Measurements from ENCODE around the gene SSX4B.
"Not testable (repeated sequence)": the region's sequence is repeated elsewhere in the genome, so short reads cannot be mapped to it uniquely, and the experiment has no call there.

The SSX4B gene, protein sequence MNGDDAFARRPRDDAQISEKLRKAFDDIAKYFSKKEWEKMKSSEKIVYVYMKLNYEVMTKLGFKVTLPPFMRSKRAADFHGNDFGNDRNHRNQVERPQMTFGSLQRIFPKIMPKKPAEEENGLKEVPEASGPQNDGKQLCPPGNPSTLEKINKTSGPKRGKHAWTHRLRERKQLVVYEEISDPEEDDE

DNA sequence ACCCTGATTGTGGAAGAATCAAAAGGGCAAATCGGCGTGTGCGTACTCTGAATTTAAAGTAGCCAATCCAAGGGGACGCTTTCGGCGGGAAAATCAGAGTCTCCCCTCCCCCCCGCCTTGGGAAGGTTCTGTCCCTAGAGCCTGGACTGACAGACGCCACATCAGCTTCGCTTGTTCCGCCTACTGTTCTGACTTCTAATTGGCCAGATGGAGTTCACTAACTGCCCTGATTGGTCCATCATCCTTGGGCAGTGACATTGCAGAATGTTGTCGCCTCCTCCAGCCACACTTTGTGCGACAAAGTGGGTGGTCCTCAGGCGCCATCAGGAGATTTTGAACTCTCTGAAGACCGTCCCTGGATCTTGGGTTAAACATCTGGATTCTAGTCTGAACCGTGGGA is at the start of gene SSX4B:
Gene SSX4B, minus strand, starts transcription at position 101 of the 400 bp plus-strand sequence. CDS start 588 bp downstream, outside the sequence.
- DNase-seq (ENCODE audit: insufficient read length, low spot score); FAIRE-seq: not testable (repeated sequence)

DNA sequence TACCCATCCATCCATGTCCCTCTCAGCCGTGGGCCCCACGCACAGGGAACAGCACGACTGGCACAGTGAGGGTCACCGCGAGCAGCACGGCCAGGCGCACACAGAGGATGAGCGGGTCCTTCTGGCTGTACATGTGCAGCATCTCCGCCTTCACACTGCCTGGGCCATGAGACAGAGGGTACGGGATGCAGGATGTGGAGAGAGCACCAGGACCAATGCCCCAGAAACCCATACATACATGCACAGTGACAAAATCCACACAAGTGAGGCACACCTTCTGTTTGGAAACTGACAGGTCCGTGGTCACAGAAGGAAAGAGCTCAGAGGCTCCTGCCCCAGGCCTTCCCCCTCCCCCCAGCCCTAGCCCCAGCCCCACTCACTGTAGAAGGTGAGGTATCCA is 48.8 kb upstream of the SSX4B start:
- FAIRE-seq (no peak), DNase-seq (ENCODE audit: insufficient read length, low spot score) (no peak)
- TF ChIP-seq POLR2A (IDR thresholded peaks at IDR 0.05; ENCODE audit: low read depth, low read length), result no peak

DNA sequence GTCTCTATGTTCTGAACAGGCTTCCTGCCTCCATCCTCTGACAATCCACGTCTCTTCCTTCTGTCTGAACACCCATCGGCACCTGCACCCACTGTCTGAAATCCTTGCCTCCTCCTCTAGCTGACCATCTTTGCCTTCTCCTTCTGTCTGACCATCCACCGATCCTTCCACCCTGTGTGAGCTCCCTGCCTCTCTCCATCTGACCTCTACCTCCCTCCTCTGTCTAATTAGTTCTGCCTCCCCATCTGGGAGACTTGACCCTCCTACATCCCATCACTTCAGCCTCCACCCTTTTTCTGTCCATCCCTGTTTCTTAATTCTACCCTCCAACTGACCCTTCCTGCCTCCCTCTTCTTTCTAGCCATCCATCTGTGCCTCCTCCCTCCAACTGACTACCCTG is 48.3 kb upstream of the SSX4B start:
- FAIRE-seq, result no peak
- no peak for TF ChIP-seq POLR2A (IDR thresholded peaks at IDR 0.05; ENCODE audit: low read depth, low read length)
- no peak for DNase-seq (ENCODE audit: insufficient read length, low spot score)

DNA sequence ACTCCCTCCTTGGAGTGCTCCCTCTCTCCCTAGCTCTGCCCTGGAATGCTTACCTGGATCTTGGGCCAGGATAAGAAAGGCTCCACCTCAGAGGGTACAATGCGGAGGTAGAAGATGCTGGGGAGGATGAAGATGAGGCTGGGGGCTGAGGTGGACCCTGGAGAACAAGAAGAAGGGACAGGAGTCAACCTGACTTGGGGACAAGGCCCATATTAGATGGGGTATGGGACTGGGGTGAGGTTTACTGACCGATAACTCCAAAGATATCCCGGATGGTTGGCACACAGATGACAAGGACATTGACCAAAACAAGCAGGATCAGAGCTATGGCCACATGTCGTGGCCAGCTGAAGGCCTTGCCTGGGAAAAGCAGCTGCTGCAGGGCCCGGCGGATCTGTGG is 47.7 kb upstream of the SSX4B start:
- DNase-seq (ENCODE audit: insufficient read length, low spot score) (no peak), FAIRE-seq (no peak)
- no peak for TF ChIP-seq POLR2A (IDR thresholded peaks at IDR 0.05; ENCODE audit: low read depth, low read length)

DNA sequence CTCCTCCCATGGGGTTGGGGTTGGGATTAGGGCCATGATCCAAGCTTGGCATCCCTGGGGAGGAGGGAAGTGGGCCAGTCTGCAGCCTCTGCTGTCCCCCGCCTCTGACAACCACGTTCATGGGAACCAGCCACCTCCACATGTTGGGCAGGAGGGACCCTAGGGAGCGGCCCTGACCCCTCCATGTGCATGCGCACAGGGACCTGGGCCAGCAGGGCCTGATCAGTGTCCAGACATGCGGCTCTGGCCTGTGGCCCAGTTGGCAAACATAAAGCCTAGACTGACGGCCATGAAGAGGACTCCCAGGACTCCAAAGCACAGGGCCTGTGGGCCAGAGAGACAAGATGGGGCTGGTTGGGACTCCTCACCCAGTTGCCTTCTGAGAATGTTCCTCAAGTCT is 47.0 kb upstream of the SSX4B start:
- FAIRE-seq (no peak), DNase-seq (ENCODE audit: insufficient read length, low spot score) (no peak)
- TF ChIP-seq POLR2A (IDR thresholded peaks at IDR 0.05; ENCODE audit: low read depth, low read length), result no peak

DNA sequence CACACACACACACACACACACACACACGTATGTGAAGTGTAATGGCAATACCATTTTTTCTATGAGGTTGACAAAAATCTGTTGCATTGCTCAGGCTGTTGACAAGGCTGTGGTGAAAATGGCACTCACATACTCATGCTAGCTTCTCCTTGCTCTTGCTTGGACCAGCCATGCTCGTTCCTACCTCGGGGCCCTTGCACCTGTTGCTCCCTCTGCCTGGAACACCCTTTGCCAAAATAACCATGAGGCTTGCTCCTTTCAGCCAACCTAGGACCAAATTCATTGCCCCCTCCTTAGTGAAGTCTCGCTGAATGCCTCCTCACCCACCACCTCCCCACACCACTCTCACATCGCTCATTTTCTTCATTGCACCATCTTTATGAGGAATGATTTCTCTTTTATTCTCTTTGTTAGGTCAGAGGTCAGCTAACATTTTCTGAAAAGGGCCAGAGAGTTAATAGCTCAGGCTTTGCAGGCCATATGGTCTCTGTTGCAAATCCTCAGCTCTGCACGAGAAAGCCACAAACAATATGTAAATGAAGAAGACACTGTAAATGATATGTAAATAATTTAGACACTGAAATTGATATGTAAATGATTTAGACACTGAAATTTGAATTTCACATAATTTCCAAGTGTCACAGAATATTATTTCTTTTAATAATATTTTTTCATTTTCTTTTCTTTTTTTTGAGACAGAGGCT is 45.0 kb upstream of the SSX4B start:
- TF ChIP-seq POLR2A (IDR thresholded peaks at IDR 0.05; ENCODE audit: low read depth, low read length), result no peak
- FAIRE-seq (no peak), DNase-seq (ENCODE audit: insufficient read length, low spot score) (no peak)

DNA sequence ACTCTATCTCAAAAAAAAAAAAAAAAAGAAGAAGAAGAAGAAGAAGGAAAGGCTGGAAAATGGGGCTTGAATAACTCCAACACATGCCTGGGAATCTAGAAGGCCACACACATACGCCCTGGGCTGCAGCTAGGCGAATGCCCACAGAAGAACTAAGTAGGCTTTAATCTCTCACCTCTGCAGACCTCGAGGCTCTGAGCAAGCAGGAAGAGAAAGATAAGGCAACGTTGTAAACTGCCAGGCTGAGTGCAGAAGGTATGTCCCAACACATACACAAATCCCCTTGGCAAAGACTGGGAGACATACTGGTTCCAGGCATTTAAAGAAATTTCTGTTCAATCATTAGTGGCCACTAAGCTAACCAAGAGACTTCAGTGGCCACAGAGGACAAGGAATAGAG is 39.9 kb upstream of the SSX4B start:
- FAIRE-seq, result no peak
- DNase-seq (ENCODE audit: insufficient read length, low spot score), result no peak
- TF ChIP-seq POLR2A (IDR thresholded peaks at IDR 0.05; ENCODE audit: low read depth, low read length), result no peak

DNA sequence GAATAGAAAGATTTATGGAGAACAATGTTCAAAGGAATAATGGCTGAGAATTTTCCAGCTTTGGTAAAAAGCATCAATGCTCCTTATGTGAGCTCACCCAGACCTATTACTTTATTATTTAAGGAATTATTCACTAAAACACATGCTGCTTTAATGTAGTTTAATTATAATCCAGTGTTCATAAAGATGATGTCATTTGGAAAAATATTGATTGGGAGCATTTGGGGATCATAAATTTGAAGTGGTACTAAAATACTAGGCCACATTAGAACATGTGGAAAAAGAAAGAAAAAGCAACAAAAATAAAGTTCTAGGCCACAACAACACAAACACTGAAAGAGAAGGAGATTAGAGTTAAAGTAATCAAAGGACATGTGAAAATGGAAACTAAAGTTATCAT is 38.3 kb upstream of the SSX4B start:
- TF ChIP-seq POLR2A (IDR thresholded peaks at IDR 0.05; ENCODE audit: low read depth, low read length), result no peak
- FAIRE-seq, result no peak

DNA sequence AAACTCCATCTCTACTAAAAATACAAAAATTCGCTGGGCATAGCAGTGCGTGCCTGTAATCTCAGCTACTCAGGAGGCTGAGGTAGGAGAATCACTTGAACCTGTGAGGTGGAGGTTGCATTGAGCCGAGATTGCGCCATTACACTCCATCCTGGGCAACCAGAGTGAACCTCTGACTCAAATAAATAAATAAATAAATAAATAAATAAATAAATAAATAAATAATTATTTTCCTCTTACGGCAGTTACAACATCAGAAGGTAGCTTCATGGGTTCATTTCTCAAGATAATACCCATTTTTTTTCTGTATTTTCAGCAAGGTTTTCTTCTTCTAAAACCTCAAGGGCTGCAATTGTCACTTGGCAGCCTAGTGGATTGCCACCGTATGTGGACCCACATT is 35.4 kb upstream of the SSX4B start:
- FAIRE-seq; DNase-seq (ENCODE audit: insufficient read length, low spot score): not testable (repeated sequence)

More for the DNA sequence above, 38.3 kb upstream of the SSX4B start:
- no peak for DNase-seq (ENCODE audit: insufficient read length, low spot score)

DNA sequence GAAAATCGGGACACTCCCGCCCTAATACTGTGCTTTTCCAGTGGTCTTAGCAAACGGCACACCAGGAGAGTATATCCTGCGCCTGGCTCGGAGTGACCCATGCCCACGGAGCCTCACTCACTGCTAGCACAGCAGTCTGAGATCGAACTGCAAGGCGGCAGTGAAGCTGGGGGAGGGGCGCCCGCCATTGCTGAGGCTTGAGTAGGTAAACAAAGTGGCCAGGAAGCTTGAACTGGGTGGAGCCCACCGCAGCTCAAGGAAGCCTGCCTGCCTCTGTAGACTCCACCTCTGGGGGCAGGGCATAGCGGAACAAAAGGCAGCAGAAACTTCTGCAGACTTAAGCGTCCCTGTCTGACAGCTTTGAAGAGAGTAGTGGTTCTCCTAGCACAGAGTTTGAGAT is 22.0 kb upstream of the SSX4B start:
- not testable (repeated sequence) for FAIRE-seq; DNase-seq (ENCODE audit: insufficient read length, low spot score)

DNA sequence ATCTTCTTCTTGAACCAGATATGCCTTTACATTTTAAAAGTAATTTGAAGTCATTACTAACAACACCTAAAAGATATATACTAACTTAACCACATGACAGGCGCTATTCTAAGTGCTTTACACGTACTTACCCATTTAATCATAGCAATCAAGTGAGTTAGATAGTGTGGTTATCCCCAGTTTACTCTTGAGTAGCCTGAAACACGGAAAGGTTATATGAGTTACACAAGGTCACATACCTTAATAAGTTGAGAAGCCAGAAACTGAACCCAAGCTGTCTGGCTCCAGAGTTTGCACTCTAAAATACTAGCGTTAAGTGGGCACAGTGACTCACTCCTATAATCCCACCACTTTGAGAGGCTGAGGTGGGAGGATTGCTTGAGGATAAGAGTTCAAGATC is 18.4 kb upstream of the SSX4B start:
- DNase-seq (ENCODE audit: insufficient read length, low spot score), result not testable (repeated sequence)

DNA sequence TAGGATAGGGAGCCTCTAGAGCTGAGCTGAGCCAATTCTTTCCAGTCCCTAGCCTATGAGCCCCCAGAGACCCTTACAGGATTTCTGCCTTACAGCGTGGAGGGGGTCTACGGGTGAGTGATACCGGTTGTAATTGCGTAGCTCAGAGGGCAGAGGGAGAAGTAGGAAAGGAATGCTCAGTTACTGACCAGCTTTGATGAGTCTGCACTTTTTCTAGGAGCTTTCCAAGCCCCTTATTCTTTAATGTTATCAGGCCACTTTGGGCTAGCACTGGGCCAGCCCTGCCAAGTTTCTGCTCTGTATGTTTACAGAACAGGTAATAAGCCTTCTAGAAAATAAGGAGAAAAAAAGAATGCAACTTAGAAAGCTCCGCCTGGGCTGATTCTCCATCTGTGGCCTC is 17.8 kb upstream of the SSX4B start:
- FAIRE-seq; DNase-seq (ENCODE audit: insufficient read length, low spot score): not testable (repeated sequence)

More for the DNA sequence above, 18.4 kb upstream of the SSX4B start:
- not testable (repeated sequence) for FAIRE-seq

DNA sequence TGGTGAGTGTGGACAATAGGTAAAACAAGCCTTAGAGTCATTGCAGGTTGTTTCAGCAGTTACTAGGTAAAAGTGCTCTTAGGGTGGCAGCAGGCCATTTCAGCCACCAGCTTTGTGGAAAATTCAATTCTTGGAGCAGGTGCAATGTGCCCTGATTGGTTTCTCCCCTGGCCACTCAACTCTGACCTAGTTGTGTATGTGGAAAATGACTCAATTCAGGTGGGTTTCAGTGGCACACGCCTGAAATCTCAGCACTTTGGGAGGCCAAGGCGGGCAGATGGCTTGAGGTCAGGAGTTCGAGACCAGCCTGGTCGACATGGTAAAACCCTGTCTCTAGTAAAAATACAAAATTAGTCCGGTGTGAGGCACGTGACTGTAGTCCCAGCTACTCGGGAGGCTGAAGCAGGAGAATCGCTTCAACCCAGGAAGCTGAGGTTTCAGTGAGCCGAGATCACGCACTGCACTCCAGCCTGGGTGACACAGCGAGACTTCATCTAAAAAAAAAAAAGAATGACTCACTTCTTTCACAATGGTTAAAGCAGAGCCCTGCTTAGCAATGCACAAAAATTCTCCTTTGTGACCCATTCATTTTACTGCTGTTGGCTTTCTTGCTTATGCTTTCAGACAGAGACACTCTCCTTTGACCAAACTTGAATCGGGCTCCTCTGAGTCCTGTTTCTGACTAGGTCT is 15.4 kb upstream of the SSX4B start:
- FAIRE-seq; DNase-seq (ENCODE audit: insufficient read length, low spot score): not testable (repeated sequence)

DNA sequence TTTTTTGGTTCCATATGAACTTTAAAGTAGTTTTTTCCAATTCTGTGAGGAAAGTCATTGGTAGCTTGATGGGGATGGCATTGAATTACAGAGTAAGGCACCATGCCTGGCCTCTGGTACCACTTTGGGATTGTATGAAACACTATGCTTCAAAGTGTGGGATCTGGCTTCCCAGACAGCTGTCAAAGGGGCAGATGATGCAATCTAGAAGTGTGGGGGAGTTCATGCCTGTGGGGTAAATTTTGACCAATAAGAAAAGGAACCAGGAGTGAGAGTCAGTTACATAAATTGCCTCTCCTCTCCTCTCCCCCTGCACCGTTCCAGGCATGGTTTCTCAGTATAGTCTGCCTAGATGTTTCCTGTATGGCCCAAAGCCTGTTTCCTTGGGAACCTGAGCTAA is 13.9 kb downstream of the SSX4B start:
- not testable (repeated sequence) for DNase-seq (ENCODE audit: insufficient read length, low spot score); FAIRE-seq

DNA sequence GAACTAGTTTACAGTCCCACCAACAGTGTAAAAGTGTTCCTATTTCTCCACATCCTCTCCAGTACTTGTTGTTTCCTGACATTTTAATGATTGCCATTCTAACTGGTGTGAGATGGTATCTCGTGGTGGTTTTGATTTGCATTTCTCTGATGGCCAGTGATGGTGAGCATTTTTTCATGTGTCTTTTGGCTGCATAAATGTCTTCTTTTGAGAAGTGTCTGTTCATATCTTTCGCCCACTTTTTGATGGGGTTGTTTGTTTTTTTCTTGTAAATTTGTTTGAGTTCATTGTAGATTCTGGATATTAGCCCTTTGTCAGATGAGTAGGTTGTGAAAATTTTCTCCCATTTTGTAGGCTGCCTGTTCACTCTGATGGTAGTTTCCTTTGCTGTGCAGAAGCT is 14.8 kb downstream of the SSX4B start:
- not testable (repeated sequence) for DNase-seq (ENCODE audit: insufficient read length, low spot score); FAIRE-seq

DNA sequence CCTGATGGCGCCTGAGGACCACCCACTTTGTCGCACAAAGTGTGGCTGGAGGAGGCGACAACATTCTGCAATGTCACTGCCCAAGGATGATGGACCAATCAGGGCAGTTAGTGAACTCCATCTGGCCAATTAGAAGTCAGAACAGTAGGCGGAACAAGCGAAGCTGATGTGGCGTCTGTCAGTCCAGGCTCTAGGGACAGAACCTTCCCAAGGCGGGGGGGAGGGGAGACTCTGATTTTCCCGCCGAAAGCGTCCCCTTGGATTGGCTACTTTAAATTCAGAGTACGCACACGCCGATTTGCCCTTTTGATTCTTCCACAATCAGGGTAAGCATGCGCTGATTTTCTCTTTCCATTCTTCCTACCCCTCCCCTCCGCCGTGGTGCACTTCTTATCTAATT is 28.5 kb downstream of the SSX4B start, which contains the start of gene SSX4:
Gene SSX4, plus strand, starts transcription at position 301 of the 400 bp plus-strand sequence. CDS start 515 bp downstream, outside the sequence.
- not testable (repeated sequence) for FAIRE-seq; DNase-seq (ENCODE audit: insufficient read length, low spot score)

DNA sequence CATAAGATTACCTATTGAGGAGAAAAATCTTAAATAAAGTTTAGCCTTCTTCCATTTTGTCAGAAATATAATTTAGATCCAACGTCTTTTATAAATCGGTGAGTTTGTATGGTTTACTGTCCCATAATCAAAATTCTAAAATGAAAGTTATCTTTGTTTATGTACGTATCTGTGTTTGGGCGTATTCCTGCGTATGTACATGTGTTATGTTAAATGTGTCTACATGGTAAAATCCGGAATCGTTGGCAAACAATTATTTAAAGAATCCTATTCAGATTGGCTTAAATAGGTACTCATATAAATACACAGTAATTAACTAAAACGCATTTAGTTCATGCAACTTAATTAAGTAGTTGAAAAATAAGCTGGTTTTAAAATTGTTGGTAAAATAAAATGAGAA is 41.4 kb downstream of the SSX4B start:
- FAIRE-seq; DNase-seq (ENCODE audit: insufficient read length, low spot score): not testable (repeated sequence)

DNA sequence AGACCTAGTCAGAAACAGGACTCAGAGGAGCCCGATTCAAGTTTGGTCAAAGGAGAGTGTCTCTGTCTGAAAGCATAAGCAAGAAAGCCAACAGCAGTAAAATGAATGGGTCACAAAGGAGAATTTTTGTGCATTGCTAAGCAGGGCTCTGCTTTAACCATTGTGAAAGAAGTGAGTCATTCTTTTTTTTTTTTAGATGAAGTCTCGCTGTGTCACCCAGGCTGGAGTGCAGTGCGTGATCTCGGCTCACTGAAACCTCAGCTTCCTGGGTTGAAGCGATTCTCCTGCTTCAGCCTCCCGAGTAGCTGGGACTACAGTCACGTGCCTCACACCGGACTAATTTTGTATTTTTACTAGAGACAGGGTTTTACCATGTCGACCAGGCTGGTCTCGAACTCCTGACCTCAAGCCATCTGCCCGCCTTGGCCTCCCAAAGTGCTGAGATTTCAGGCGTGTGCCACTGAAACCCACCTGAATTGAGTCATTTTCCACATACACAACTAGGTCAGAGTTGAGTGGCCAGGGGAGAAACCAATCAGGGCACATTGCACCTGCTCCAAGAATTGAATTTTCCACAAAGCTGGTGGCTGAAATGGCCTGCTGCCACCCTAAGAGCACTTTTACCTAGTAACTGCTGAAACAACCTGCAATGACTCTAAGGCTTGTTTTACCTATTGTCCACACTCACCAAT is 43.9 kb downstream of the SSX4B start:
- FAIRE-seq, result not testable (repeated sequence)

DNA sequence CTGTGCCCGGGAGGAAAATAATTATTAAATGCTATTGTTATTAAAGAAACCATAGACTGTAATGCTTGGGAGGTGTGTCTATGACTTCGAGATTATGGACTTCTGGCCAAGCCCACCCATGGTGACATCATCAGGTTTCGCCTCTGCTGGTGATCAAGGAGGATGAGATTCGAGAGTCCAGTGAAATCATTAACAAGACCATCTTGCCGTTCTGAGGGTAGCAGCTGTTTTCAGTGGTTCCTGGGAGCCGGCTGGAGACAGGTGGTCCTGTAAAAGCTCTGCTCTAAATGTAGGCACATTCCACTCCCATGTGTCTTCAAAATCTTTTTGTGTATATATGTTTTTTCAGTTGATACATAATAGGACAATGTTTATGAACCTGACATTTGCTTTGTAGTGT is 52.5 kb downstream of the SSX4B start:
- not testable (repeated sequence) for DNase-seq (ENCODE audit: insufficient read length, low spot score); FAIRE-seq

More for the DNA sequence above, 43.9 kb downstream of the SSX4B start:
- not testable (repeated sequence) for DNase-seq (ENCODE audit: insufficient read length, low spot score)
